ENCODE measurements around the gene WFS1.

- TF ChIP-seq CTCF (conservative IDR thresholded peaks at IDR 0.05) (no peak), EZH2 (IDR thresholded peaks at IDR 0.05; ENCODE audit: low read depth) (no peak)
These were observed 7.6 kb downstream of the WFS1 start for GRCh38 chr4:6277139-6277802.
